ENCODE measurements around the gene STX3. TPM values are rescaled to one million over a fixed set of nuclear protein-coding genes. Genes with fewer than 3 reads are reported as not detected.
A peak's percentile ranks its signal among the peaks of the same experiment; 100 is the strongest.

STX3 gene
- total and polyA plus RNA-seq, 2 of the 13 experiments (the other 11 are each of a cell fraction or from before 2014, with no cell fraction given), result 16.5 to 24.0 TPM

DNA sequence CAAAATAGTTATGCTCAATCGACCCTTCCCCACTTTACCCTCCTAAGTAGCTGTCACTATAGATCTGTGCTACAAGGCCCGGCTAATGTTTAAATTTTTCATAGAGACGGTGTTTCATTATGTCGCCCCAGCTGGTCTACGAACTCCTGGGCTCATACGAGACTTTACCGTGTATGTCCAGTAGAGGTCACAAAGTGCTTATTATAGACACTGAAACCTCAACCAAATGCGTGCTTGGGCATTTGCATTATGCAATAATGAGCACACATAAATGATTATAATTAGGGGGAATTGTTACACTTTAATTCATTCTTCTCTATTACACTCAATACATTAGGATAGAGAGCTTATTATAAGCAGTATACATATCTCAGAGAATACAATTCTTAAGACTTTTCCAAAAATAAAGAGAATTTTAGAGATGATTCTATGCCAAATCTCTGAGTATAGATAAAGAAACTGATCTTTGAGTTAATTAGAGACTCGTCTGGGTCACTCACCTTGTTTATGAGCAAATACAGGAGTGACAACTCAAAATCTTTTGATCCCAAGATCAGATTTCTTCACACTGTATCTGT, 67.9 kb downstream of the STX3 start (continued):
- TF ChIP-seq, protein P1, sequence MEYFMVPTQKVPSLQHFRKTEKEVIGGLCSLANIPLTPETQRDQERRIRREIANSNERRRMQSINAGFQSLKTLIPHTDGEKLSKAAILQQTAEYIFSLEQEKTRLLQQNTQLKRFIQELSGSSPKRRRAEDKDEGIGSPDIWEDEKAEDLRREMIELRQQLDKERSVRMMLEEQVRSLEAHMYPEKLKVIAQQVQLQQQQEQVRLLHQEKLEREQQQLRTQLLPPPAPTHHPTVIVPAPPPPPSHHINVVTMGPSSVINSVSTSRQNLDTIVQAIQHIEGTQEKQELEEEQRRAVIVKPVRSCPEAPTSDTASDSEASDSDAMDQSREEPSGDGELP (IDR thresholded peaks at IDR 0.05; ENCODE audit: borderline replicate concordance, low read depth), result peak; percentile 32; the same call in 1 of the 2 replicates
- peak; percentile 50; the same call in 1 of the 2 replicates for TF ChIP-seq MIXL1 (CRISPR knock-in tag; IDR thresholded peaks at IDR 0.05)
- TF ChIP-seq ISX (CRISPR knock-in tag; conservative IDR thresholded peaks at IDR 0.05), result no peak
- TF ChIP-seq, protein P2, sequence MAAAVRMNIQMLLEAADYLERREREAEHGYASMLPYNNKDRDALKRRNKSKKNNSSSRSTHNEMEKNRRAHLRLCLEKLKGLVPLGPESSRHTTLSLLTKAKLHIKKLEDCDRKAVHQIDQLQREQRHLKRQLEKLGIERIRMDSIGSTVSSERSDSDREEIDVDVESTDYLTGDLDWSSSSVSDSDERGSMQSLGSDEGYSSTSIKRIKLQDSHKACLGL (CRISPR knock-in tag; IDR thresholded peaks at IDR 0.05), result no peak
- TF ChIP-seq NCOR1 (IDR thresholded peaks at IDR 0.05; ENCODE audit: borderline replicate concordance, low read length), result no peak
- no peak for TF ChIP-seq RORA (CRISPR knock-in tag; IDR thresholded peaks at IDR 0.05)
- no peak for TF ChIP-seq RBAK (CRISPR knock-in tag; IDR thresholded peaks at IDR 0.05)
- TF ChIP-seq, protein P3, sequence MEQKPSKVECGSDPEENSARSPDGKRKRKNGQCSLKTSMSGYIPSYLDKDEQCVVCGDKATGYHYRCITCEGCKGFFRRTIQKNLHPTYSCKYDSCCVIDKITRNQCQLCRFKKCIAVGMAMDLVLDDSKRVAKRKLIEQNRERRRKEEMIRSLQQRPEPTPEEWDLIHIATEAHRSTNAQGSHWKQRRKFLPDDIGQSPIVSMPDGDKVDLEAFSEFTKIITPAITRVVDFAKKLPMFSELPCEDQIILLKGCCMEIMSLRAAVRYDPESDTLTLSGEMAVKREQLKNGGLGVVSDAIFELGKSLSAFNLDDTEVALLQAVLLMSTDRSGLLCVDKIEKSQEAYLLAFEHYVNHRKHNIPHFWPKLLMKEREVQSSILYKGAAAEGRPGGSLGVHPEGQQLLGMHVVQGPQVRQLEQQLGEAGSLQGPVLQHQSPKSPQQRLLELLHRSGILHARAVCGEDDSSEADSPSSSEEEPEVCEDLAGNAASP (CRISPR knock-in tag; IDR thresholded peaks at IDR 0.05; ENCODE audit: borderline replicate concordance), result no peak
- TF ChIP-seq, protein P4, sequence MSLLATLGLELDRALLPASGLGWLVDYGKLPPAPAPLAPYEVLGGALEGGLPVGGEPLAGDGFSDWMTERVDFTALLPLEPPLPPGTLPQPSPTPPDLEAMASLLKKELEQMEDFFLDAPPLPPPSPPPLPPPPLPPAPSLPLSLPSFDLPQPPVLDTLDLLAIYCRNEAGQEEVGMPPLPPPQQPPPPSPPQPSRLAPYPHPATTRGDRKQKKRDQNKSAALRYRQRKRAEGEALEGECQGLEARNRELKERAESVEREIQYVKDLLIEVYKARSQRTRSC (CRISPR knock-in tag; IDR thresholded peaks at IDR 0.05; ENCODE audit: low read depth), result no peak
- TF ChIP-seq, protein P5, sequence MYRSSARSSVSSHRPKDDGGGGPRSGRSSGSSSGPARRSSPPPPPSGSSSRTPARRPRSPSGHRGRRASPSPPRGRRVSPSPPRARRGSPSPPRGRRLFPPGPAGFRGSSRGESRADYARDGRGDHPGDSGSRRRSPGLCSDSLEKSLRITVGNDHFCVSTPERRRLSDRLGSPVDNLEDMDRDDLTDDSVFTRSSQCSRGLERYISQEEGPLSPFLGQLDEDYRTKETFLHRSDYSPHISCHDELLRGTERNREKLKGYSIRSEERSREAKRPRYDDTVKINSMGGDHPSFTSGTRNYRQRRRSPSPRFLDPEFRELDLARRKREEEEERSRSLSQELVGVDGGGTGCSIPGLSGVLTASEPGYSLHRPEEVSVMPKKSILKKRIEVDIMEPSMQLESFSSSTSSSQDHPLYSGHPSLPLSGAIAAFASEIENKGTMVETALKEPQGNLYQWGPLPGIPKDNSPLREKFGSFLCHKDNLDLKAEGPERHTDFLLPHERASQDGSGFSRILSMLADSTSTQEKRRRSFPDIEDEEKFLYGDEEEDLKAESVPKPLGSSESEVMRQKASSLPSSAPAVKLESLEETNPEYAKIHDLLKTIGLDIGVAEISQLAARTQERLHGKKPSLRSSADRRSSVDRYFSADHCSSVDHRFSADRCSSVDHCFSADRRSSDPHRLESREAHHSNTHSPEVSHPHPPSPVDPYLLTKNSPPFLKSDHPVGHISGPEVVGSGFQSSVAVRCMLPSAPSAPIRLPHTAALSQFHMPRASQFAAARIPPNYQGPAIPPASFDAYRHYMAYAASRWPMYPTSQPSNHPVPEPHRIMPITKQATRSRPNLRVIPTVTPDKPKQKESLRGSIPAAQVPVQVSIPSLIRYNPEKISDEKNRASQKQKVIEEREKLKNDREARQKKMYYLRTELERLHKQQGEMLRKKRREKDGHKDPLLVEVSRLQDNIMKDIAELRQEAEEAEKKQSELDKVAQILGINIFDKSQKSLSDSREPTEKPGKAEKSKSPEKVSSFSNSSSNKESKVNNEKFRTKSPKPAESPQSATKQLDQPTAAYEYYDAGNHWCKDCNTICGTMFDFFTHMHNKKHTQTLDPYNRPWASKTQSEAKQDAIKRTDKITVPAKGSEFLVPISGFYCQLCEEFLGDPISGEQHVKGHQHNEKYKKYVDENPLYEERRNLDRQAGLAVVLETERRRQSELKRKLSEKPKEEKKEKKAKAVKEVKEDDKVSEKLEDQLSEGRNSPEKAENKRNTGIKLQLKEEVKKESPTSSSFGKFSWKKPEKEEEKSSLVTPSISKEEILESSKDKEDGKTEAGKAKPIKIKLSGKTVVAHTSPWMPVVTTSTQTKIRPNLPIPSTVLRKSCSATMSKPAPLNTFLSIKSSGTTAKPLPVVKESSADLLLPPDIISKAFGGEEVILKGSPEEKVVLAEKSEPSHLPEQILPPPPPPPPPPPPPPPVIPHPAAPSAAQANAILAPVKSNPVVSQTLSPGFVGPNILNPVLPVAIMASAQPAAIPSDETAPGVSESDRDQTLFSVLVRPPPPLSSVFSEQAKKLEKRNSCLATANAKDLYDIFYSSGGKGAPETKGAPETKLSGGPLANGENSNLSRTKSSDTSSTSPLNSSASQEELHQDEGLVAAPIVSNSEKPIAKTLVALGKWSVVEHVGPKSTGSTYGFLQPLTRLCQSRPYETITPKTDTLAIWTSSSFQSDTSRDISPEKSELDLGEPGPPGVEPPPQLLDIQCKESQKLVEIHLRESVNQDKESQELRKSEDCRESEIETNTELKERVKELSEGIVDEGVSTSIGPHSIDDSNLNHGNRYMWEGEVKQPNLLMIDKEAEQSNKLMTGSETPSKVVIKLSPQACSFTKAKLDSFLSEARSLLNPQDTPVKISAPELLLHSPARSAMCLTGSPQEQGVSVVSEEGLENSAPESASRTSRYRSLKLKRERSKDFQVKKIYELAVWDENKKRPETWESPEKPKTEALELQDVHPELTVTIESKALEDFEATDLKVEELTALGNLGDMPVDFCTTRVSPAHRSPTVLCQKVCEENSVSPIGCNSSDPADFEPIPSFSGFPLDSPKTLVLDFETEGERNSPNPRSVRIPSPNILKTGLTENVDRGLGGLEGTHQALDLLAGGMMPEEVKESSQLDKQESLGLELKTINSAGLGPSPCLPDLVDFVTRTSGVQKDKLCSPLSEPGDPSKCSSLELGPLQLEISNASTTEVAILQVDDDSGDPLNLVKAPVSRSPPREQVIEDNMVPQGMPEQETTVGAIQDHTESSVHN (CRISPR knock-in tag; IDR thresholded peaks at IDR 0.05), result no peak
- no peak for TF ChIP-seq TMF1 (CRISPR knock-in tag; IDR thresholded peaks at IDR 0.05; ENCODE audit: low read depth)
- TF ChIP-seq, protein P6, sequence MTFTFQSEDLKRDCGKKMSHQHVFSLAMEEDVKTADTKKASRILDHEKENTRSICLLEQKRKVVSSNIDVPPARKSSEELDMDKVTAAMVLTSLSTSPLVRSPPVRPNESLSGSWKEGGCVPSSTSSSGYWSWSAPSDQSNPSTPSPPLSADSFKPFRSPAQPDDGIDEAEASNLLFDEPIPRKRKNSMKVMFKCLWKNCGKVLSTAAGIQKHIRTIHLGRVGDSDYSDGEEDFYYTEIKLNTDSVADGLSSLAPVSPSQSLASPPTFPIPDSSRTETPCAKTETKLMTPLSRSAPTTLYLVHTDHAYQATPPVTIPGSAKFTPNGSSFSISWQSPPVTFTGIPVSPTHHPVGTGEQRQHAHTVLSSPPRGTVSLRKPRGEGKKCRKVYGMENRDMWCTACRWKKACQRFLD (CRISPR knock-in tag; IDR thresholded peaks at IDR 0.05; ENCODE audit: borderline replicate concordance), result no peak
- no peak for TF ChIP-seq ZNF282 (IDR thresholded peaks at IDR 0.05; ENCODE audit: partially characterized antibody)
- no peak for TF ChIP-seq ZNF747 (CRISPR knock-in tag; IDR thresholded peaks at IDR 0.05; ENCODE audit: borderline replicate concordance)
- TF ChIP-seq FOXJ3 (CRISPR knock-in tag; IDR thresholded peaks at IDR 0.05; ENCODE audit: borderline replicate concordance), result no peak
- TF ChIP-seq REL (CRISPR knock-in tag; conservative IDR thresholded peaks at IDR 0.05), result no peak
